GM19238 (cell line): ENCODE measurements around the gene PITPNB.
A peak's percentile ranks its signal among the peaks of the same experiment; 100 is the strongest.

Experiments used
- DNase-seq: peaks from one replicate; pipeline ENCODE4 v3.0.0; 2011; ENCODE audit warnings: low spot score; ENCODE audit not compliant: insufficient read length

The PITPNB gene

DNA sequence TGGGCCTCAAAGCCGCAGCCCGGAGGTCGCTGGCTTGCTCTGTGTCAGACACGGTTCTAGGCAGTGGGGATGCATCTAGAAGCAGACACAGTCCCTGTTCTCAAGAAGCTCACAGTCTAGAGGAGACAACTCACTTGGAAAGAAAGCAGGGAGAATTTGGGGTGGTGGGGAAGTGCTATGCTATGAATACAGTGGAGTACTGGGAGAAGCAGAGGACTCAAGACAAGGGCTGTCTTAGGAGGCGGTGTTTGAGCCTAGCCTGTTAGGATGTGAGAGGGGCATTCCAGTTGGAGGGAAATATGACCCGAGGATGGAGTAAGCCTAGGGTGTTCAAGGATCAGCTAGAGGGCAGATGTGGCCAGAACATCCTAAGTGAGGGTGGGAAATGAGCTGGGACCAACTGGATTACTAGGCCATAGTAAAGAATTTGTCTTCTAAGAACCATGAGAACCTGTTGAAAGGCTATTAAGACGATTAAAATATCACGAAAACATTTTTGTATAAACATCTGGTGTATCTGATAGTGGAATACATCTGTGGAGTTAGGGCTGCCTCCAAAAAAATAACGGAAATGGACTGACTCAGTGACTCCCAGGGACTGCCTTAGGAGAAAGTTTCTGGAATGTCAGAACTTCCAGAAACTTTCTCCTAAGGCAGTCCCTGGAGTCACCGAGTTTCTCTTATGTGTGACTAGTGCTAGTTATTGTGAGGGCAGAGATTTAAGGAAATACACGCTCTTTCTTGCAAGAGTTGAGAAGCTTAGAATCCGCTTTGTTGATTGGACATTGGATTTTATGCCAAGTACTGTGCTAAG lies 1.1 kb upstream of the PITPNB start:
- peak; percentile 15 for DNase-seq

DNA sequence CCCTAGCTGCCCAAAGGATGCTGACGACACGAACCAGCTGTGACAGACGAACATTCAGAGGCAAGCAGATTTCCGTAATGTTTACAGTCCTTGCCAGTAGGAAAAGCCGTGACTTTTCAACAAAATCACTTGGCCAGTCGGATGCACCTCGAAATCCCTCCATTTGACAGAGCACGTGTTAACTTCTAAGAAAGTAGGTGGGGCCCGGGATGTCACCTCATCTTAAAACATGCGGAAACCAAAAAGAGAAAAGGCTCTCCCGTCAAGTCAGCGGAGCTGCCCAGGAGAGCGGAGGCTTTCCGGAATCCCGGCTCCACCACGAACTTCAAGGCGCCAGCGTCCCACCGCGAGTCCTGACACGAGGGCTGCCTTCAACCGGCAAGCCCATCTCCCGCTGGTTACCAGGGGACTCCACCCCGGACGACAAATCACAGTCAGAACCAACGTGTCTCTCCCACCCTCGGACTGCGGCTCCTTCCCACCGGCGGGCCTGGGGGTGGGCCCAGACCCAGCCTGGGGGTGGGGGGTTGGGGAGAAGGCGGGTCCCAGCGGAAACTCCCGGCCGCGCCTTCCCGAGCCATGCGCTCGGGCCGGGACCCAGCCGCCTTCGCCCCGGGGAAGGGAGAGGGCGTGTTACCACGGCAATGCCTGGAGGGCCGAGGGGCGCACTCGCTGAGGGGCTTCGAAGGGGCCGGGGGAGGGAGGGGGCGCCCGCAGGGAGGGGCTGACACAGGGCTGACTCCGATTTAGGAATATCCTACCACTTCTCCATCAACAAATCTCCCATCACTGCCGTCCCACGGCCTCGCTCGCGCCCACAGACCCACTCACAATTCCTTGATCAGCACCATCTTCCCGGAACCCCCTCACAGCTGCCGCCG lies 475 bp downstream of the PITPNB start:
- peak; percentile 39 for DNase-seq

DNA sequence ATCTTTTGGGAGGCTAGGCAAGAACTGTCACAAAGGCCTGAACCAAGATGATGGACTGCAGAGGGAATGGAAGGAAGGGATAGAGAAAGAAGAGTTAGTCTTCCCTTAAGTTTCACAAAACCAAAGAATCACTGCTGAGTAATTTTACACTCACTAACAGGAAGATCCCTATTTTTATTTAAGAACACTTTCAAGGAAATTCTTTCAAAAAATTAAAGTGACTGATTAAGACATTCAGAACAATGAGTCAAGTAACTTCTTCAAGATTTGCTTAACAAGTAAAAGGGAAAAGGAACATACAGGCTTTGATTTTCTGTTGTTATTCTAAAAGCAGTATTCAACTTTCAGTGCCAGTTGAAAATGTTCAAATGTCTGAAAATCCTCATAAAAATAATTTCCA lies 3.1 kb downstream of the PITPNB start:
- no peak for DNase-seq

GRCh38 chr22:27913162-27913741 lies 5.8 kb downstream of the PITPNB start:
- no peak for DNase-seq

DNA sequence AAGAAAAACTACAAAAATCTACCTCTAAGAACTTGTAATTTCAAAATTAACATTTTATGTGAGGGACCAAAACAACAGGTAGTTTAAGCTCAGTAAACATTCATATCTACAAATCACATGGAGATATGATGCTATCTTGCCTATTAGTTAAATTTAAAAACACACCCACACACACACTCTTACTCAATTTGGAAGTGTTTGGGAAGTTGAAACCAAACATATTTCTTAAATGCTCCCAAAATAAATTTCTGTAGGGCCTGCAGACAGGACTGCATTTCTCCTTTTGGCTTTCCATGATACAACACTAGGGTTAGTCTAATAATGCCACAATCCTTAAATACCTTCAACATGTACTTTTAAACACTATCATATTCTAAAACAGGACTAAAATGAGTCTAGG lies 7.0 kb downstream of the PITPNB start:
- DNase-seq: no peak

- no peak for DNase-seq
Observed at GRCh38 chr22:27911330-27911729, 7.7 kb downstream of the PITPNB start.

DNA sequence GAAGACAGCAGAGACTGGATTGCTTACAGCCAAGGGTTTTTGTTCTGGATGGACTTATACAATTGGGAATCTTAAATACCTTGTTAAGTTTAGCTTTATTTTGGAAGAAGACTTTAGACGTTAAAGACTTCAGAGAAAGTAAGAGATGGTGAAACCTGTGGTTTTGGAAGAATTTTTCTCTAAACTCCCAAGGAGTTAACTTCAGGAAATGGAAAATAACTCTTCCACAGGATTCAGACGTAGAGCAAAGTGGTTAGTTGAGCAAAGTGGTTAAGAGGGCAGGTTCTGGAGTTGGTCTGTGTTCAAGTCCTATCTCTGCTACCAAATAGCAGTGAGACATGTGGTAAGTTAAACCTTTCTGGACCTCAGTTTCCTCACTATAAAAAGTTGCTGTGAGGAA lies 12.8 kb downstream of the PITPNB start:
- DNase-seq: no peak

DNA sequence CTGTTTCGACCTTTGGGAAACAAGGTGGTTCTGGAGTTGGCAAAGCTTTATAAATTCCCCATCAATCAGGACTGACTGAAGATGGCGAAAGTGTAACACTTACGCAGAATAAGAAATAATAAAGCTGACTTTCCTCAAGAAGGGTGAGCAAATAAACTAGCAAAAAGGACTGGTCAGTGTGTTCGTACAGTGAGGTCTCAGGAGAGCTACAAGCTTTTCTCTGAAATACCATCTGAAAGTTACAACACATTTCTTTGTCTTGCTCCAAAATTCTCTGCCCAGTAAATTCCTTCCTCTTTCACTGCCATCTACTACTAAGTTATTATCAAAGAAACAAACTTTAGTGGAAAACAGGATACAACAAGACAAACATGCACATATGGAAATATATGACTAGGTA lies 13.4 kb downstream of the PITPNB start:
- DNase-seq: no peak

GRCh38 chr22:27903805-27904473 lies 15.1 kb downstream of the PITPNB start:
- no peak for DNase-seq

GRCh38 chr22:27900153-27900552 lies 18.9 kb downstream of the PITPNB start:
- DNase-seq: no peak

DNA sequence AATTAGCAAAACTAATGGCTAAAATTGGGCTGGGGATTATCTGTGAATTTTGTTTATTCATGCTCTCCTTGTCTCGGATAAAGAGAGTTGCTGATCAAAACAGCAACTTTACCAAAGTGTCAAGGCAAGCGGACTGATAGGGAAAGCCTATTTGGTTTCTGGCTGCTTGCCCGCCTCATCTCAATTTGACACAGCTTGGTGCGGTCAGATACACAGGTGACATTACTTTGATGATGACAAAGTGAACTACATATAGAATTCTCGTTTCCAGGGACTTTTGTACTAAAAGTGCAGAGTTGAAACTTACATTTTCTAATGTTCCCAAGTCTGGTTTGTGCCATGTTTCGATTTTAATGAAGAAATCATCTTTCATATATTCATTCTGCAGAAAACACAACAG lies 22.8 kb downstream of the PITPNB start:
- no peak for DNase-seq

DNA sequence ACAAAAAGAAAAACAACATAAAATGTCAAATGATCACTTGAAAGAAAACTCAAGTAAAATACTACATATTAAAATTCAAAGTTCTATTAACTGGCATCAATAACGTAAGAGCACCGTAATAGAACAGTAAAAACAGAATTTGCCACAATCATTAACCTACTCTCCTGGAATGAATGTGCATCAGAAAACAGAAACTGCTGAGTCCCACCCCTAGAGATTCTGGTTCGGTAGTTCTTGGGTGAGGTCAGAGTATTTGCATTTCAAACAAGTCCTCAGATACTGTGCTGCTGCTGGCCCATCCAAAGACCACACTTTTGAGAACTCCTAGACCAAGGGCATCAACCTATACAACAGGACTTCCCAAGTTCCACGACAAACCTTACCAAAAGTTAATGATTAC lies 23.5 kb downstream of the PITPNB start:
- DNase-seq: peak; percentile 55

DNA sequence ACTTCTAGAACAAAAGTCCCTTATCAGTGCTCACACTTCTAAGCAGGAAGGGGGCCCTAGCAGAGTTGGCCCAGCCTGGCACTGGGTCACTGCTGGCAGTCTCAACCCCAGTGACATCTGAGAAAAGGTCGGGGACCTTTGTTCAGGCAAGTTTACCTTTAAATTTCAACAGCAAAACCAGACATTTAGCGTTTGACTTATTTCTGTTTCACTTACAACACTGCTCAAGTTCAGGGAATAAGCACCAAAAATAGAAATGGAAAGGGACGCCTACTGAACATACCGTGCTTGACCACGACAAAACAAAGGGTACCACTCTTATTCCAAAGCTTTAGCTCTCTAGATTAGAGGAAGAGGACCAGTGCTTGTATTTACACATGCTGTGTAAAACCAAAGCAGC lies 26.2 kb downstream of the PITPNB start:
- no peak for DNase-seq

DNA sequence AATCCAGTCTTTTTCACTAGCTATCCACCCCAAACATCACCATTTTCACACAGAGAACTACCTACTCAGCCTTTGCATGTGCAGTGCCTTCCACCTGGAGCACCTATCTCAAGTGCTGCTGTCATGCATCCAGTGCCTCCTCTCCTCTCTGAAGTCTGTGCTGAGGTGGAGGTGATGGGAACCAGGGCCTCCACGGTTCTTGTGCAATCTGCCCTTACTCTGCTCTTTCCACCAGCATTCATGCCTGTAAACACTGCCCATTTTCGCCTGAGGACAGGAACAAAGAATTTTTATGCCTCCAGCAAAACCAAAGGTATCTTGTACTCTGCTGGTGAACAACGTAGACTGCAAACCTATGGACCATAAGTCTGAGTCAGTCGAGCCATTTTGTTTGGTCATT lies 27.0 kb downstream of the PITPNB start:
- no peak for DNase-seq

DNA sequence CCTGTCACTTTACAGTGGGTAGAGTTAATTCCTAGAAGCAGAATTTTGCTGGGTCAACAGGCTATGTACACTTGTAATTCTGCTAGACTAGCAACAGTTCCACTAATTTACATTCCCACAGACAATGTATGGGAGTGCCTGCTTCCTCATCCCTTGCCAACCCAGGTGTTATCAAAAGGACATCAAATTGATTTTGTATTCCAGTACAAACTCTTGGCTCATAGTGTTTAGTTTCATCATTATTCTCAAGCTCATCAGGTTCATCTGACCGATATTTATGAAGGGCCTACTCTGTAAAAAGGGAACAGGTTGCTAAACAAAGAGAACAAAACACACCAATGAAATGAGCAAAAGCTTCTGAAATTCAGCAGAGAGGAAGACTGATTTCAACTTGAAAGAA lies 30.7 kb downstream of the PITPNB start:
- no peak for DNase-seq

DNA sequence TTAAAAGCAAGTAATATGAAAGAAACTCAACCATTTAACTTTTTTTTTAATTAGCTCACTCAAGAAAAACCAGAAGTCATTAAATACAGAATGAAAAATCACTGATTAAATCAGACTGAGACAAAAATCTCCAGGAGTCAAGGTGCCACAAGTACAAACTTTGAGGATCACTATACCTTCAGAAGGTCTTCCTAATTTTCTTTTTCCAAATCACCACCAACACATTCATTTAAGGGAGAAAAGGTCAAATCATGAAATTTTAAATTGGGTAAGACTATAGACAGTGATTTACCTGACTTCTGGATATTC lies 32.3 kb downstream of the PITPNB start:
- DNase-seq: no peak

DNA sequence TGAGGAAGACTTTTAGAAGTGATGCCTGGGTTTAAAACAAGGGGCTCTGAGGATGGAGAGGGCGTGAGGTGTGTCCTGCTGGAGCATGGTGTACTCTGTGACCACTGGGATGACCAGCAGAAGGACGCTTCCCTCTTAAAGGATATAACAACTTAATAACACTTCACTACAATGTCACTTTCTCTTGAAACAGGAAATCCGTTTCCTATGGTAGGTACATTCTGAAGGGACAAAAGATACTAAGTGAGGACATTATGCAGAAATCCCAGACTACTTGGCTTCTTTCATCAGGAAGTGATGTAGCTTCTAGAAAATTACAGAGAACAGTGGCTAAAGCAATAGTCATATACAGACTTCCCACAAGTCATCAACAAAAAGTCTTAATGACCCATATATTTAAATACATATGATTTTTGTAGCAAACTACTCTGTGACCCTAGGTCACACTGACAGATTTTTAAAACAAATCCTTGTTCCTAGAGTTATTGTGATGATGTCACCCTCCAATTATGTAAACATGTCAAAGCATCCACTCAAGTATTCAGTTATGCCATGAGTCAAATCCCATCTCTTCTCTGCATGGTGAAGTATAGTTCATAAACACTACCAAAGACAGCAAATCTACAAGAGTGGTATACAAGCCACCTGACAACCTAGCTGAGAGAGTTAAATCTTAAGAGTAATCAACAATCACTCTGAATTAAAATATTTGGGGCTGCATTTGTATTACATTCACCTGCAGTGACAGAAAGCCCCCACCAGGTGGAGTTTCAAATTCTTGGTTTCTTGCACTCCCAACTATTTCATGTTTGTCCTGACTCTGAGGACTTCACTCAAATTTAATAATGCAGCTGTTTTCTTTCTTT lies 32.8 kb downstream of the PITPNB start:
- DNase-seq: no peak

GRCh38 chr22:27883656-27884350 lies 35.3 kb downstream of the PITPNB start:
- DNase-seq: no peak

DNA sequence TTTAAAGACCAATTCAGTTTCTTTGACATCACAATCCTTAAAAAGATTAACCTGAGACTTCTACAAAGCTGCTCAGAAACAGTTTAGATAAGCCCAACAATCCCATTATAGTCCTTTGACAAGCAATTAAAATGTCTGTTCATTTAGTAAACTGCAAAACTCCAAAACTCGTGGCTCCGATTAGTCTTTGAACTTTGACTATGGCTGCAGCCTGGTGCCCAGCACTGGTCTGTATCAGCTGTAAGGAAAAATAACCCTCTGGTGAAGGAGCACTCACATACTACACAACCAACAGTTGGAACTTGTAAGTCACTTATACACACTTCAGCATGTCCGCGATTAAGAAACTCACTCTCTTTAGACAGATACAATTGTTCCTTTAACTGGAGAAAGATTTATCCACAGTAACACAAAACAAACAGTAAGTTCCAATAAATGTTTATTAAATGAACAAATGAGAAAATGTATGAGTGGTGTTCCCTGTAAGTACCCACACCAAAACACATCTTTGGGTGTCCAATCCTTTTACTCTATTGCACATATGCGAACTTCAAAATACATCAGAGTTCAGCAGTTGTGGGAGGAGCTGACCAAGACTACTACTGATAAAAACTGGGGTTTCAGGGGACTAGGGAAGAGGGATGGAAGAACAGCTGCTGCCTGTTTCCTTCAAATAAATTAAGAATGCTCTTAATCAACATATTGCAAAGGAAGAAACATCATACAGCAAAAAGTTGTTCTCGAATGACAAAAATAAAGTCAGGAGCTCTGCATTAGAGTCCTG lies 36.4 kb downstream of the PITPNB start:
- DNase-seq: no peak

GRCh38 chr22:27881421-27881820 lies 37.6 kb downstream of the PITPNB start:
- no peak for DNase-seq
